Pancreas (tissue), 10 donors: ENCODE data around the gene PAXIP1. TPM values are rescaled to one million over a fixed set of nuclear protein-coding genes. Genes with fewer than 3 reads are reported as not detected.

Source experiments
- ATAC-seq, 4 donors: fragments of 200-7000 bp; cut with Tn5 transposase; one replicate each; pipeline versions ENCODE4 v1.8.0 to v1.9.1; 2020; ENCODE audit warnings: mild to moderate bottlenecking in 4 of 4, moderate library complexity in 4 of 4
- DNase-seq, 6 donors: peaks; one replicate each; pipeline ENCODE4 v3.0.0-alpha.2; 2020
- FAIRE-seq: peaks from 2 replicates; lab custom pipeline; 2012; peaks lifted over from hg19 to GRCh38; lab: Jason Lieb, UNC
- H3K27ac ChIP-seq, 4 donors: fragments of 200-600 bp; sonication (generic); 1 replicate in 3 of 4; 2 replicates in 1 of 4; pipeline versions ENCODE4 v1.5.0 to v1.8.0; 2020
- H3K27me3 ChIP-seq, 4 donors: fragments of 200-600 bp; one replicate each; pipeline ENCODE4 v1.8.0; 2021
- H3K36me3 ChIP-seq, 3 donors: fragments of 200-600 bp; sonication (generic) in 1 of 3; one replicate each; pipeline versions ENCODE4 v1.5.0 to v1.8.0; 2020 to 2021
- H3K4me1 ChIP-seq, 3 donors: fragments of 200-600 bp; one replicate each; pipeline ENCODE4 v1.8.0; 2021
- H3K4me3 ChIP-seq, 4 donors: fragments of 200-600 bp; sonication (generic) in 2 of 4; one replicate each; pipeline versions ENCODE4 v1.5.0 to v1.8.0; 2020 to 2021
- H3K9me3 ChIP-seq, 4 donors: fragments of 200-600 bp; one replicate each; pipeline ENCODE4 v1.8.0; 2021
- WGBS, 2 donors: extraction: QIAGEN DNeasy Blood & Tissue Kit; methylation state at CpG; one replicate each; pipeline ENCODE4 v1.1.7; 2013; 5-methylcytosine and 5-hydroxymethylcytosine counted together
- intact Hi-C, 3 donors: fragments of 100-400 bp; cut with DNase I; formaldehyde crosslinking; loops; one replicate each; pipeline versions ENCODE4 v1.11.1 to v1.14.2; 2022
- polyA plus RNA-seq, 2 donors: library from polyadenylated mRNA; stranded (reverse); fragments of 200-250 nt; gene quantifications; one replicate each; pipeline ENCODE4 v1.2.3, GENCODE V29; 2013
- total RNA-seq, 6 donors: library from RNA; stranded (reverse); fragmentation: NEBNext Ultra II Directional in 4 of 6; extraction: Animal tissue kit (Norgen Biotek cat#: 25700) in 4 of 6; gene quantifications; one replicate each; pipeline versions ENCODE4 v1.2.1 to v1.2.4, GENCODE V29; 2021 to 2023
- TF ChIP-seq, protein P1 (sequence below), 4 donors: fragments of 200-600 bp; sonication (generic) in 3 of 4; IDR thresholded peaks; one replicate each; pipeline versions ENCODE4 v1.5.0 to v1.8.0; 2021; ENCODE audit warnings: antibody characterized with exemption in 4 of 4
- donor health status: healthy with polysubstance abuse.
- donor health status: DM: no; HTN: no; CAD: no; lungs with moderate emphysema.
- donor health status: DM: no; HTN: no; CAD: no.
- donor health status: control.
- donor health status: control.
- donor health status: Bipolar disorder and iron deficiency.
- donor health status: DM: yes; HTN: yes; CAD: no.
- donor health status: DM: no; HTN: no; CAD: no.
- donor health status: DM: no; HTN: no; CAD: no.
- donor health status: DM: yes; HTN: yes; CAD: no.

Gene PAXIP1
- total and polyA plus RNA-seq, 8 donors = 3.2 to 6.2 (median 4.5) TPM

DNA sequence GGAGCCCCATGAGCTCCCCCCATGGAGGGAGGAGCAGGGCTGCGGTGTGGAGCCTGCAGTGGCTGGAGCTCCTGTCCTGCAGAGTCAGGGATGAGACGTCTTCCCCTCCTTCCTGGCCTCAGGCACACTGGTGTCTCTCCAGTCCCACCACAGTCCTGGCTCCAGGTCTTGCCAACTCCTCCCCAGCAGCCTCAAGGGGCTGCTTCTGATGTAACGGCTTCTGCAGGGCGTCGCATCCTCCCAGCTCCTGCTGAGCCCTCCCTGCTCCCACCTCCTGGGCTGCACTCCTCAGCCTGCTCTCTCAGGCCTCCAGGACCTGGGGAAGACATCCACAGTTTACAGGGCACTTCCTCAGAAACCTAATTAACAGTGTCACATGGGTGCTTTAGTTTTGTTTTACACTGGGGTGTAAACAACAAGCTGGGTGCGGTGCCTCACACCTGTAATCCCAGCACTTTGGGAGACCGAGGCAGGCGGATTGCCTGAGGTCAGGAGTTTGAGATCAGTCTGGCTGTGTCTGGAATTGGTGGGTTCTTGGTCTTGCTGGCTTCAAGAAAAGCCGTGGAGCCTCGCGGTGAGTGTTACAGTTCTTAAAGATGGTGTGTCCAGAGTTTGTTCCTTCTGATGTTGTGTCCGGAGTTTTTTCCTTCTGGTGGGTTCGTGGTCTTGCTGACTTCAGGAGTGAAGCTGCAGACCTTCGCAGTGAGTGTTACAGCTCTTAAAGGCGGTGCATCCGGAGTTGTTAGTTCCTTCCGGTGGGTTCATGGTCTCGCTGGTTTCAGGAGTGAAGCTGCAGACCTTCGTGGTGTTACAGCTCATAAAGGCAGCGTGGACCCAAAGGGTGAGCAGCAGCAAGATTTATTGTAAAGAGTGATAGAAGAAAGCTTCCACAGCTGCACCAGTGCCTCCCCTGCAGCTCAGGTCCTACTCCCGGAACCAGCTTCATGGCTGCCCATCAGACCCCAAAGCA, 95.0 kb downstream of the PAXIP1 start:
- H3K4me3 ChIP-seq = no peak overlapping the region
- H3K36me3 ChIP-seq = no peaks in the 10 kb centered on the region
- WGBS, 2 donors = 66 to 75% methylated on average over 21 of the region's 21 CpGs
- TF ChIP-seq, protein P1, sequence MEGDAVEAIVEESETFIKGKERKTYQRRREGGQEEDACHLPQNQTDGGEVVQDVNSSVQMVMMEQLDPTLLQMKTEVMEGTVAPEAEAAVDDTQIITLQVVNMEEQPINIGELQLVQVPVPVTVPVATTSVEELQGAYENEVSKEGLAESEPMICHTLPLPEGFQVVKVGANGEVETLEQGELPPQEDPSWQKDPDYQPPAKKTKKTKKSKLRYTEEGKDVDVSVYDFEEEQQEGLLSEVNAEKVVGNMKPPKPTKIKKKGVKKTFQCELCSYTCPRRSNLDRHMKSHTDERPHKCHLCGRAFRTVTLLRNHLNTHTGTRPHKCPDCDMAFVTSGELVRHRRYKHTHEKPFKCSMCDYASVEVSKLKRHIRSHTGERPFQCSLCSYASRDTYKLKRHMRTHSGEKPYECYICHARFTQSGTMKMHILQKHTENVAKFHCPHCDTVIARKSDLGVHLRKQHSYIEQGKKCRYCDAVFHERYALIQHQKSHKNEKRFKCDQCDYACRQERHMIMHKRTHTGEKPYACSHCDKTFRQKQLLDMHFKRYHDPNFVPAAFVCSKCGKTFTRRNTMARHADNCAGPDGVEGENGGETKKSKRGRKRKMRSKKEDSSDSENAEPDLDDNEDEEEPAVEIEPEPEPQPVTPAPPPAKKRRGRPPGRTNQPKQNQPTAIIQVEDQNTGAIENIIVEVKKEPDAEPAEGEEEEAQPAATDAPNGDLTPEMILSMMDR (IDR thresholded peaks at IDR 0.05) = no peak
- no peak for DNase-seq
- H3K4me1 ChIP-seq = no peaks in the 10 kb centered on the region
- H3K27ac ChIP-seq = no peak overlapping the region
- ATAC-seq = no peak
- no peak for FAIRE-seq
- intact Hi-C loops = no loop called here
- no peaks in the 10 kb centered on the region for H3K27me3 ChIP-seq
- no peaks in the 10 kb centered on the region for H3K9me3 ChIP-seq

DNA sequence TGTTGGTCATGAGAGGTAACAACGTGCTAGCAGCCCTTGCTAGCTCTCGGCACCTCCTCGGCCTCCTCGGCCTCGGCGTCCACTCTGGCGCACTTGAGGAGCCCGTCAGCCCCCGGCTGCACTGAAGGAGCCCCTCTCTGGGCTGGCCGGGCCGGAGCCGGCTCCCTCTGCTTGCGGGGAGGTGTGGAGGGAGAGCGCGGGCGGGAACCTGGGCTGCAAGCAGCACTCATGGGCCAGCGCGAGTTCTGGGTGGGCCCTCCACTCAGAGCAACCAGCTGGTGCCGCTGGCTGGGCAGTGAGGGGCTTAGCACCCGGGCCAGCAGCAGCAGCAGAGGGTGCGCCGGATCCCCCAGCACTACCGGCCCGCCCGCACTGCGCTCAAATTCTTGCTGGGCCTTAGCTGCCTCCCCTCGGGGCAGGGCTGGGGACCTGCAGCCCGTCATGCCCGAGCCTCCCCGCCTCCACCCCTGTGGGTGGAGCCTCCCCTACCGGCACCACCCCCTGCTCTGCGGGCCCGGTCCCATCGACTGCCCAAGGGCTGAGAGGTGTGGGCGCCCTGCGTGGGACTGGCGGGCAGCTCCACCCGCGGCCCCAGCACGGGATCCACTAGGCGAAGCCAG, 96.1 kb downstream of the PAXIP1 start:
- H3K4me1 ChIP-seq = no peaks in the 10 kb centered on the region
- no peaks in the 10 kb centered on the region for H3K36me3 ChIP-seq
- no peaks in the 10 kb centered on the region for H3K27me3 ChIP-seq
- WGBS, 2 donors = 90 to 93% methylated on average over 41 of the region's 41 CpGs
- FAIRE-seq (no peak), ATAC-seq (no peak), DNase-seq (no peak)
- TF ChIP-seq, protein P1 (IDR thresholded peaks at IDR 0.05) = no peak
- H3K4me3 ChIP-seq = no peak overlapping the region
- intact Hi-C loops = no loop called here
- no peaks in the 10 kb centered on the region for H3K9me3 ChIP-seq
- no peak overlapping the region for H3K27ac ChIP-seq

DNA sequence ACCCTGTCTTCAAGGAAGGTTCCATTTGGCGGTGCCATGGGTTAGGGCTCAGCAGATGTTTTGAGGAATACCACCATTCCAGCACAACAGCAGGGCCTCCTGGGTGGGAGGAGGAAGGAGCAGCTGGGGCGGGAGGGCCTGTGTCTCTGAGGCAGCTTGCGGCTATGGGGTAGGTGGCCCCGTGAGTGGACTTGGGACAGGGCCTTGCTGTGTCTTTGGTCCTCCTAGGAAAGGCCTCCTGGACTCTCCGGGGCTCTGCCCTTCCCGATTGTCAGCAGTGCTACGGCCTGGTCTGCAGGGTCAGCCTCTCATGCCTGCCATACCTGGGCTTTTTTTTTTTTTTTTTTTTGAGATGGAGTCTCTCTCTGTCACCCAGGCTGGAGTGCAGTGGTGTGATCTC, 96.7 kb downstream of the PAXIP1 start:
- ATAC-seq = no peak
- TF ChIP-seq, protein P1 (IDR thresholded peaks at IDR 0.05) = no peak
- intact Hi-C loops = no loop called here
- no peaks in the 10 kb centered on the region for H3K36me3 ChIP-seq
- H3K4me3 ChIP-seq = no peak overlapping the region
- H3K27me3 ChIP-seq = no peaks in the 10 kb centered on the region
- FAIRE-seq = no peak
- H3K9me3 ChIP-seq = no peaks in the 10 kb centered on the region
- 89 to 91% methylated on average over 7 of the region's 7 CpGs for WGBS, 2 donors
- no peak for DNase-seq
- H3K4me1 ChIP-seq = no peaks in the 10 kb centered on the region
- H3K27ac ChIP-seq = no peak overlapping the region

DNA sequence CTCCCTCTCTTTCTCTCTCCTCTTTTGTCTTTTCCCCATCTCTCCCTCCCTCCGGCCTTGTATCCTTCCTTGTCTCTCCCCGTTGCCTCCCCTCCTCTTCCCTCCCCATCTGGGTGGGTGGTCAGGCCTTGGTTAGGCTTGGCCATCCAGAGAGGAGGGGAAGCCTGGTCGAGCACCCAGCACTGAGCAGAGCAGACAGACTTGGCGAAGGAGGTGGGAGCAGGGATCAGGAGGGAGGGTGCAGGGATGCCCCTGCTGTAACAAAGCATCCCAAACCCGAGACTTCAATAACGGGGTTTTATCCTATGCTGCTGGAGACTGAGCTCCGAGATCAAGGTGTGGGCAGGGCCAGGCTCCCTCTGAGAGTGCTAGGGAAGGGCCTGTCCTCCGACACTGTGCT, 97.3 kb downstream of the PAXIP1 start:
- no peak overlapping the region for H3K27ac ChIP-seq
- ATAC-seq = no peak
- 73 to 76% methylated on average over 8 of the region's 8 CpGs for WGBS, 2 donors
- no peaks in the 10 kb centered on the region for H3K36me3 ChIP-seq
- H3K4me3 ChIP-seq = no peak overlapping the region
- H3K4me1 ChIP-seq = no peaks in the 10 kb centered on the region
- no peak for FAIRE-seq
- H3K9me3 ChIP-seq = no peaks in the 10 kb centered on the region
- TF ChIP-seq, protein P1 (IDR thresholded peaks at IDR 0.05) = no peak
- no peak for DNase-seq
- intact Hi-C loops = no loop called here
- H3K27me3 ChIP-seq = no peaks in the 10 kb centered on the region
